Measurements from ENCODE around the gene CD4.

GRCh38 chr12:6813363-6813762 is 24.0 kb downstream of the CD4 start:
- TF ChIP-seq CTCF (IDR thresholded peaks at IDR 0.05) (no peak), ZFX (IDR thresholded peaks at IDR 0.05; ENCODE audit: borderline replicate concordance) (no peak)
